ENCODE measurements around the gene RPL19.

DNA sequence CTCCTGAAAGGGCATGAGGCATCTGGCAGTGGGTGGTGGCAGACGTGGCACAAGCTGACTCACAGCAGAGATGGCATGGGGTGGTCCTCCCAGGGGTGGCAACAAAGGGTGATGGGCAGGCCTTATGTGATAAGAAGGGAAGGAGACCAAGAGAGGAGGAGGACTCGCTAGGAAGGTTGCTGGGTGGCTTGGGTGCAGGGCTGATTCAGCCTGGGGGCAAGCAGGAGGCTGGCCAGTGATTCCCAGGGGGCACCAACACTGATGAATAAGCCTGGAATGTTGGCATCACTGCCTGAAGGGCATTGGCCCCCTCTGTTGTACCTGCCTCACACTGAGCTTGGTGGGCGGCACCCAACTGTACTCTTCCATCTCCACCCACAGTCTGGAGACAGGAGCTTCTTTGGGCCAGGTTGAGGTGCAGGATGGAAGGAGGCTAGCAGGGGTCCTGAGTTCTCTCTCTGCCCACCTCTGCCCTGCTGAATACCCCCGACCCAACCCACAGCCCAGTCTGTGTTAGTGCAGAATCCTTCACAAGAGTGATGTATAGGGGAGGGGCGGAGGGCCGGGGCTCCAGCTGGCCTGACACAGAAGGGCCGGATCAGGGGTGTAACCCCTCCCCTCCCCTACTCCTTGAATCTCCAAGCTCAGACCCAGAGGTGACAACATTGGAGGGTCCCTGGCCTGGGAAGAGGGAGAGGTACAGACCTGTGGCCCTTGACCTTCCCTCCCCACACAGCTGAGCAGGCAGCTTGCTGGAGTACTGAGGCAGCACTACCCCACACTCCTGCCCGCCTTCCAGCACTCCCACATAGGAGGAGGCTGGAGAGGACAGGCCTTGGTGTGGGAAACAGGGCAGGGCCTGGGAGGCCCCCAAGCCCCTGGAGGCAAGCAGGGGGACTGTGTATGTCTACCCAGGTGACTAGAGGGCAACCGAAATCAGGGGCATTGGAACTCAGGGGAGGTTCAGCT is 23.1 kb downstream of the RPL19 start:
- no peak for TF ChIP-seq EZH2 (IDR thresholded peaks at IDR 0.05; ENCODE audit: insufficient read depth, poor library complexity, severe bottlenecking)
- TF ChIP-seq EZH2phosphoT487 (IDR thresholded peaks at IDR 0.05; ENCODE audit: insufficient read depth, low read depth): no peak

Measured in GM23248 (cell line).